Measurements from ENCODE around the gene RAB3GAP2.
"Not testable (repeated sequence)": the region's sequence is repeated elsewhere in the genome, so short reads cannot be mapped to it uniquely, and the experiment has no call there.

Gene RAB3GAP2

GRCh38 chr1:220233927-220234326, 38.3 kb downstream of the RAB3GAP2 start:
- no peak for DNase-seq

GRCh38 chr1:220229771-220230170, 42.5 kb downstream of the RAB3GAP2 start:
- no peak for DNase-seq

- DNase-seq = no peak
Measured at GRCh38 chr1:220227393-220227792, 44.9 kb downstream of the RAB3GAP2 start.

- DNase-seq = no peak
Measured at GRCh38 chr1:220226752-220227151, 45.5 kb downstream of the RAB3GAP2 start.

GRCh38 chr1:220225957-220226356, 46.3 kb downstream of the RAB3GAP2 start:
- no peak for DNase-seq

GRCh38 chr1:220224611-220225124, 47.6 kb downstream of the RAB3GAP2 start:
- DNase-seq = no peak

GRCh38 chr1:220224033-220224432, 48.2 kb downstream of the RAB3GAP2 start:
- DNase-seq = no peak

GRCh38 chr1:220222939-220223338, 49.3 kb downstream of the RAB3GAP2 start:
- DNase-seq = no peak

- no peak for DNase-seq
Measured at GRCh38 chr1:220221670-220222069, 50.6 kb downstream of the RAB3GAP2 start.

- DNase-seq = no peak
Measured at GRCh38 chr1:220221269-220221668, 51.0 kb downstream of the RAB3GAP2 start.

GRCh38 chr1:220220699-220221040, 51.6 kb downstream of the RAB3GAP2 start:
- not testable (repeated sequence) for DNase-seq

GRCh38 chr1:220219865-220220698, 52.2 kb downstream of the RAB3GAP2 start:
- no peak for DNase-seq

GRCh38 chr1:220219136-220219442, 53.2 kb downstream of the RAB3GAP2 start:
- no peak for DNase-seq

- DNase-seq = not testable (repeated sequence)
Measured at GRCh38 chr1:220218397-220219135, 53.7 kb downstream of the RAB3GAP2 start.

GRCh38 chr1:220217383-220217988, 54.8 kb downstream of the RAB3GAP2 start:
- no peak for DNase-seq

GRCh38 chr1:220213382-220213983, 58.8 kb downstream of the RAB3GAP2 start:
- DNase-seq = no peak

GRCh38 chr1:220207411-220207810, 64.8 kb downstream of the RAB3GAP2 start:
- no peak for DNase-seq

GRCh38 chr1:220204758-220205157, 67.5 kb downstream of the RAB3GAP2 start:
- DNase-seq = not testable (repeated sequence)

- DNase-seq = no peak
Measured at GRCh38 chr1:220203816-220204215, 68.4 kb downstream of the RAB3GAP2 start.

GRCh38 chr1:220198186-220199005, 73.9 kb downstream of the RAB3GAP2 start:
- DNase-seq = no peak

GRCh38 chr1:220195701-220196100, 76.6 kb downstream of the RAB3GAP2 start:
- DNase-seq = no peak

GRCh38 chr1:220189750-220190347, 82.4 kb downstream of the RAB3GAP2 start:
- no peak for DNase-seq

All from effector CD8-positive, alpha-beta T cell (primary cell).